Psoas muscle (tissue), 8 donors: Measurements from ENCODE around the gene NEU1. TPM values are rescaled to one million over a fixed set of nuclear protein-coding genes. Genes with fewer than 3 reads are reported as not detected.

ENCODE experiments used
- ATAC-seq, 4 donors: fragments of 200-7000 bp; cut with Tn5 transposase; one replicate each; pipeline ENCODE4 v1.9.1; 2020; ENCODE audit warnings: moderate library complexity in 3 of 4, mild to moderate bottlenecking in 2 of 4
- DNase-seq, 2 donors: peaks; one replicate each; pipeline ENCODE4 v3.0.0-alpha.2; 2020
- H3K27ac ChIP-seq: fragments of 200-600 bp; one replicate; pipeline ENCODE4 v1.8.0; 2022
- H3K27me3 ChIP-seq, 3 donors: fragments of 200-600 bp in 1 of 3; one replicate each; pipeline versions ENCODE4 v1.6.1 to v1.8.0; 2013 to 2022; ENCODE audit warnings: low read length in 2 of 3, mild to moderate bottlenecking in 2 of 3, moderate library complexity in 1 of 3; ENCODE audit not compliant: insufficient read depth in 3 of 3
- H3K36me3 ChIP-seq, 2 donors: fragments of 200-600 bp in 1 of 2; one replicate each; pipeline versions ENCODE4 v1.6.1 to v1.8.0; 2013 to 2022; ENCODE audit warnings: low read depth in 1 of 2, mild to moderate bottlenecking in 1 of 2, moderate library complexity in 1 of 2; ENCODE audit not compliant: insufficient read depth in 1 of 2
- H3K4me1 ChIP-seq: fragments of 200-600 bp; one replicate; pipeline ENCODE4 v1.8.0; 2022
- H3K4me3 ChIP-seq: fragments of 200-600 bp; one replicate; pipeline ENCODE4 v1.8.0; 2022; ENCODE audit warnings: mild to moderate bottlenecking
- H3K9me3 ChIP-seq: fragments of 200-600 bp; one replicate; pipeline ENCODE4 v1.8.0; 2022
- WGBS, 3 donors: extraction: QIAGEN DNeasy Blood & Tissue Kit; methylation state at CpG; one replicate each; pipeline versions ENCODE4 v1.1.6 to v1.1.7; 2013; 5-methylcytosine and 5-hydroxymethylcytosine counted together
- intact Hi-C, 2 donors: fragments of 100-400 bp; cut with DNase I; formaldehyde crosslinking; loops; one replicate each; pipeline versions ENCODE4 v1.11.0 to v1.14.2; 2022
- polyA plus RNA-seq, 3 donors: library from polyadenylated mRNA; stranded (reverse); fragments of 200-250 nt; gene quantifications; one replicate each; pipeline ENCODE4 v1.2.3, GENCODE V29; 2013
- total RNA-seq, 4 donors: library from RNA; stranded (reverse); fragmentation: NEBNext Ultra II Directional in 2 of 4; extraction: Animal tissue kit (Norgen Biotek cat#: 25700) in 2 of 4; gene quantifications; one replicate each; pipeline versions ENCODE4 v1.2.1 to v1.2.4, GENCODE V29; 2021 to 2023
- TF ChIP-seq, protein P1 (sequence below): fragments of 200-600 bp; IDR thresholded peaks from one replicate; pipeline ENCODE4 v1.8.0; 2022; ENCODE audit warnings: antibody characterized with exemption
- donor health status: healthy with polysubstance abuse.
- donor health status: DM: no; HTN: no; CAD: no; lungs with moderate emphysema.
- donor health status: Bipolar disorder and iron deficiency.
- donor health status: healthy.
- donor health status: DM: yes; HTN: yes; CAD: no.
- donor health status: DM: no; HTN: no; CAD: no.
- donor health status: DM: no; HTN: no; CAD: no.
- donor health status: DM: yes; HTN: yes; CAD: no.

NEU1 gene
- total and polyA plus RNA-seq, 7 donors: 14.2 to 39.8 (median 20.6) TPM

GRCh38 chr6:31836047-31836473, 26.6 kb downstream of the NEU1 start:
- TF ChIP-seq, protein P1, sequence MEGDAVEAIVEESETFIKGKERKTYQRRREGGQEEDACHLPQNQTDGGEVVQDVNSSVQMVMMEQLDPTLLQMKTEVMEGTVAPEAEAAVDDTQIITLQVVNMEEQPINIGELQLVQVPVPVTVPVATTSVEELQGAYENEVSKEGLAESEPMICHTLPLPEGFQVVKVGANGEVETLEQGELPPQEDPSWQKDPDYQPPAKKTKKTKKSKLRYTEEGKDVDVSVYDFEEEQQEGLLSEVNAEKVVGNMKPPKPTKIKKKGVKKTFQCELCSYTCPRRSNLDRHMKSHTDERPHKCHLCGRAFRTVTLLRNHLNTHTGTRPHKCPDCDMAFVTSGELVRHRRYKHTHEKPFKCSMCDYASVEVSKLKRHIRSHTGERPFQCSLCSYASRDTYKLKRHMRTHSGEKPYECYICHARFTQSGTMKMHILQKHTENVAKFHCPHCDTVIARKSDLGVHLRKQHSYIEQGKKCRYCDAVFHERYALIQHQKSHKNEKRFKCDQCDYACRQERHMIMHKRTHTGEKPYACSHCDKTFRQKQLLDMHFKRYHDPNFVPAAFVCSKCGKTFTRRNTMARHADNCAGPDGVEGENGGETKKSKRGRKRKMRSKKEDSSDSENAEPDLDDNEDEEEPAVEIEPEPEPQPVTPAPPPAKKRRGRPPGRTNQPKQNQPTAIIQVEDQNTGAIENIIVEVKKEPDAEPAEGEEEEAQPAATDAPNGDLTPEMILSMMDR: no peak
- Histone ChIP-seq H3K4me1 (peaks cover 42% of the 10 kb centered on the region), H3K27ac (peak overlapping the region; percentile 90), H3K36me3 (peaks cover 10 to 50% of the 10 kb centered on the region in 2 donors), H3K9me3 (no peaks in the 10 kb centered on the region), H3K27me3 (no peaks in the 10 kb centered on the region), H3K4me3 (peak overlapping the region; percentile 86)
- ATAC-seq: no peak
- no peak for DNase-seq
- 15 to 17% (median 15%) methylated on average over 14 of the region's 14 CpGs for WGBS, 3 donors
- intact Hi-C loops: loop anchor here in 1 of 2 donors (2.0 to 10.0 kb wide), 2 partner anchors 27 to 291 kb away; partner anchors contain the start of genes ATP6V1G2, DDX39B, NEU1 and NFKBIL1

DNA sequence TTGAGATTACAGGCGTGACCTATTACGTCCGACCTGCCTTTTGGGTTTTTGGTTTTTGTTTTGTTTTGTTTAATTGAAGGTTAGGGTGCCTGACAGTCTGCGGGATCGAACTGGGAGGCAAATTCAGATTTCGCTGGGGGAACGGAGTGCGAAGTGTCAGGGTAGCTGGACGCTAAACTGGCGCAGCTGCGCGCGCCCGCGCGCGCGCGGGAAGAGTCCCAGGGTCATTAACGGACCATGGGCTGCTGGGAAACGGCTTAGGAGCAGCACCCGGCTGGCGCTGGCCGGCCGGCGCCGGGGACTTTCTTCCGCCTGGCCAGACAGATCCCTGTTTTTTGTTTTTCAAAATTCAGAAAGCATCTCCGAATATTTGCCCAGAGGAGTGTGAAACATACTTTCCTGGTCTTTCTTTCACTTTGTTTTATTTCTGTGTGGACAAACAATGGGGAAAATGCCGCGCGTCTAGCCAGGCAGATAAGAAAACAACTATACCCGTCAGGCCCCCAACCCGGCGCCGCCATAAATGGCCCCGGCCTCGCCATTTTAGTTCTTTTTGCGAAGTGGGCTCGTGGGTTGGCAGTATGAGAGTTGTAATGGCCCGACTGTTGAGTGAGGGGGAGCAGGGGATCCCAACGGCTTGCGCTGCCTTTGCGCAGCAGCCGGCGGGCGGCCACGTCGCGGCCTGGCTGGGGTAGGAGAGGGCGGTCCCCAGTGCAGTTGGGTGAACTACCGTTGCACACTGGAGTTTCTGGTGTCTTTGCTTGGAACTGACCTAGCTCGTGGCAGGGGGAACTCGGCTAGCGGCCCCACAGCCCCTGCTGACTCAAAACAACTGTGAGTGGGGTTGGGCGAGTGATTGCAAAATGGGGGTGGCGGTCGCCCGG, 28.0 kb downstream of the NEU1 start:
- WGBS, 3 donors: 0 to 1% (median 0%) methylated on average over 59 of the region's 59 CpGs
- Histone ChIP-seq H3K9me3 (no peaks in the 10 kb centered on the region), H3K4me3 (peak overlapping the region; percentile 86), H3K27ac (peak overlapping the region; percentile 90), H3K27me3 (no peaks in the 10 kb centered on the region), H3K4me1 (peaks cover 46% of the 10 kb centered on the region), H3K36me3 (peaks cover 10 to 35% of the 10 kb centered on the region in 2 donors)
- TF ChIP-seq, protein P1: no peak
- DNase-seq (peak; percentile 89 to 94), ATAC-seq (peak; percentile 85 to 89 (median 86))
- intact Hi-C loops: loop anchor here (2.0 to 10.0 kb wide), 6 partner anchors 28 to 290 kb away; partner anchors contain the start of genes ATP6V1G2 (in 1 of the 2), DDX39B (in 1 of the 2), EHMT2 (in 1 of the 2) and LY6G5C (in 1 of the 2)

DNA sequence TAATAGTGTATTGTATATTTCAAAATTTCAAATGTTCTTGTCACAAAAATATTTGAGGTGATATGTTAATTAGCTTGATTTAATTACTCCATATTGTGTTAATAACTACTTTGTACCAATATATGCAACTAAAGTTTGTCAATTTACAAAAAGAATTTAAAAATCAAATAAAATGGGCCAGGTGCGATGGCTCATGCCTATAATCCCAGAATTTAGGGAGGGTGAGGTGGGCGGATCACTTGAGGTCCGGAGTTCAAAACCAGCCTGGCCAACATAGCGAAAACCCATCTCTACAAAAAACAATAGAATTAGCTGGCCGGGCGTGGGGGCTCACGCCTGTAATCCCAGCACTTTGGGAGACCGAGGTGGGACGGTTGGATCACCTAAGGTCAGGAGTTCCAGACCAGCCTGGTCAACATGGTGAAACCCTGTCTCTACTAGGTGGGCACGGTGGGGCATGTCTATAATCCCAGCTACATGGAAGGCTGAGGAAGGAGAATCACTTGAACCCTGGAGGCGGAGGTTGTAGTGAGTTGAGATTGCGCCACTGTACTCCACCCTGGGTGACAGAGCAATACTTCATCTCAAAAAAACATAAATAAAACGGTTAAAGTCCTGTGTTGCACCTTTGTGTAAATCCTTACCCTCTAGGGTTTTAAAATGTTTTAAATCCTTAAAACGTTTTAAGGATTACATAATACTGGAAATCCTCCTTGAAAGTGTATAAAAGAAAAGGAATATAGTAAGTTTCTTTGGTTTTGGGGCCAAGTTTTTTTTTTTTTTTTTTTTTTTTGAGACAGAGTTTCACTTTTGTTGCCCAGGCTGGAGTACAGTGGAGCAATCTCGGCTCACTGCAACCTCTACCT, 31.0 kb downstream of the NEU1 start:
- DNase-seq: no peak
- no peaks in the 10 kb centered on the region for H3K27me3 ChIP-seq
- peaks cover 0 to 7% of the 10 kb centered on the region in 2 donors for H3K36me3 ChIP-seq
- H3K4me3 ChIP-seq: peak overlapping the region; percentile 74
- 68 to 86% (median 76%) methylated on average over 15 of the region's 15 CpGs for WGBS, 3 donors
- H3K9me3 ChIP-seq: no peaks in the 10 kb centered on the region
- intact Hi-C loops: loop anchor here (2.0 to 10.0 kb wide), 5 partner anchors 34 to 287 kb away; partner anchors contain the start of genes ATP6V1G2 (in 1 of the 2), DDX39B (in 1 of the 2), LY6G5C (in 1 of the 2) and NFKBIL1 (in 1 of the 2)
- TF ChIP-seq, protein P1: no peak
- peak overlapping the region; percentile 90 for H3K27ac ChIP-seq
- ATAC-seq: no peak
- peaks cover 23% of the 10 kb centered on the region for H3K4me1 ChIP-seq

DNA sequence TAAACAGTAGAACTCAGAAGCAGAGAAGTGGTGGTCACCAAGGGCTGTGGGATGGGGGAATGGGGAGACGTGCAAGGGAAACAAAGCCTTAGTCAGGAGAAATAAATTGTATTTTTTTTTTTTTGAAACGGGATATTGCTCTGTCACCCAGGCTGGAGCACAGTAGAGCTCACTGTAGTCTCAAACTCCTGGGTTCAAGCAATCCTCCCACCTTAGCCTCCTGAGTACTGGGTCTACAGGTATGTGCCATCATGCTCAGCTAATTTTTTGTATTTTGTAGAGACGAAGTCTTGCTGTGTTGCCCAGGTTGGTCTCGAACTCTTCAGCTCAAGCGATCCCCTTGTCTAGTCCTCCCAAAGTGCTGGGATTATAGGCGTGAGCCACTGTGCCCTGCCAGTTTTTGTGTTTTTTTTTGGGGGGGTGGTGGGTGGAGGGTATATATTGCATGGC, 31.7 kb downstream of the NEU1 start:
- peak overlapping the region; percentile 74 for H3K4me3 ChIP-seq
- TF ChIP-seq, protein P1: no peak
- no peaks in the 10 kb centered on the region for H3K9me3 ChIP-seq
- DNase-seq: no peak
- H3K27me3 ChIP-seq: no peaks in the 10 kb centered on the region
- ATAC-seq: no peak
- 31 to 59% (median 37%) methylated on average over 6 of the region's 6 CpGs for whole genome bisulfite sequencing, 3 donors
- H3K4me1 ChIP-seq: peaks cover 22% of the 10 kb centered on the region
- H3K27ac ChIP-seq: peak overlapping the region; percentile 90
- intact Hi-C loops: loop anchor here (2.0 to 10.0 kb wide), 5 partner anchors 34 to 286 kb away; partner anchors contain the start of genes ATP6V1G2 (in 1 of the 2), DDX39B (in 1 of the 2), LY6G5C (in 1 of the 2) and NFKBIL1 (in 1 of the 2)
- H3K36me3 ChIP-seq: peaks cover 0 to under 1% of the 10 kb centered on the region in 2 donors
